Naive thymus-derived CD4-positive, alpha-beta T cell (primary cell): ENCODE results near the gene SCD5. TPM values are rescaled to one million over a fixed set of nuclear protein-coding genes. Genes with fewer than 3 reads are reported as not detected.

Experiments
- ATAC-seq: fragments of 150-1000 bp; cut with Tn5 transposase; 2 replicates; pipeline ENCODE4 v1.10.0; 2021; ENCODE audit warnings: mild to moderate bottlenecking, moderate library complexity
- CTCF ChIA-PET: fragments of 350-600 bp; sonication (Branson Sonifier 250); formaldehyde crosslinking; loops from one replicate; lab custom pipeline; 2021; ENCODE audit warnings: antibody characterized with exemption; lab: Charles Lee
- POLR2A ChIA-PET: fragments of 350-600 bp; sonication (Branson Sonifier 250); formaldehyde crosslinking; loops from one replicate; lab custom pipeline; 2021; ENCODE audit warnings: antibody characterized with exemption, inconsistent platforms; lab: Charles Lee
- DNase-seq, 9 donors: peaks; one replicate each; pipeline versions ENCODE4 v3.0.0 to v3.0.0-alpha.2; 2020 to 2022; ENCODE audit warnings: mixed read lengths in 1 of 9
- H3K27ac ChIP-seq: one replicate; pipeline ENCODE4 v1.7.0; 2013; ENCODE audit warnings: mild to moderate bottlenecking, low read depth, low read length, moderate library complexity
- H3K27me3 ChIP-seq, 2 donors: one replicate each; pipeline ENCODE4 v1.7.0; 2013; ENCODE audit warnings: low read length in 2 of 2, mild to moderate bottlenecking in 2 of 2, moderate library complexity in 2 of 2; ENCODE audit not compliant: control insufficient read depth in 2 of 2, insufficient read depth in 2 of 2
- H3K36me3 ChIP-seq, 3 experiments: 1 replicate in 2 of 3; 2 replicates in 1 of 3; pipeline ENCODE4 v1.7.0; 2013; ENCODE audit warnings: low read length in 3 of 3, mild to moderate bottlenecking in 3 of 3, moderate library complexity in 1 of 3; ENCODE audit not compliant: insufficient read depth in 3 of 3, control insufficient read depth in 2 of 3
- H3K4me1 ChIP-seq, 2 donors: one replicate each; pipeline ENCODE4 v1.7.0; 2013; ENCODE audit warnings: low read length in 2 of 2, mild to moderate bottlenecking in 2 of 2, moderate library complexity in 1 of 2; ENCODE audit not compliant: control insufficient read depth in 2 of 2, insufficient read depth in 2 of 2
- H3K4me3 ChIP-seq: 2 replicates; pipeline ENCODE4 v1.7.0; 2013; ENCODE audit warnings: mild to moderate bottlenecking, low read length
- H3K9me3 ChIP-seq, 3 experiments: 1 replicate in 2 of 3; 2 replicates in 1 of 3; pipeline ENCODE4 v1.7.0; 2013; ENCODE audit warnings: low read length in 3 of 3; ENCODE audit not compliant: control insufficient read depth in 2 of 3
- H3K27ac Mint-ChIP-seq, 9 donors: one replicate each; pipeline ENCODE4 v1.8.0; 2020 to 2022; ENCODE audit warnings: mixed read lengths in 9 of 9, mild to moderate bottlenecking in 8 of 9, moderate library complexity in 5 of 9, inconsistent platforms in 2 of 9
- H3K27me3 Mint-ChIP-seq, 5 donors: one replicate each; pipeline ENCODE4 v1.8.0; 2021 to 2022; ENCODE audit warnings: mixed read lengths in 5 of 5, mild to moderate bottlenecking in 1 of 5
- H3K36me3 Mint-ChIP-seq, 5 donors: one replicate each; pipeline ENCODE4 v1.8.0; 2020 to 2022; ENCODE audit warnings: mixed read lengths in 5 of 5, mild to moderate bottlenecking in 3 of 5, inconsistent platforms in 1 of 5
- H3K4me1 Mint-ChIP-seq, 7 donors: one replicate each; pipeline ENCODE4 v1.8.0; 2020 to 2022; ENCODE audit warnings: mixed read lengths in 7 of 7, mild to moderate bottlenecking in 3 of 7, inconsistent platforms in 1 of 7
- H3K4me3 Mint-ChIP-seq, 10 donors: one replicate each; pipeline ENCODE4 v1.8.0; 2020 to 2022; ENCODE audit warnings: mild to moderate bottlenecking in 10 of 10, mixed read lengths in 10 of 10, moderate library complexity in 6 of 10, inconsistent platforms in 2 of 10
- H3K9me3 Mint-ChIP-seq, 11 donors: one replicate each; pipeline ENCODE4 v1.8.0; 2020 to 2022; ENCODE audit warnings: mixed read lengths in 11 of 11, mild to moderate bottlenecking in 4 of 11, inconsistent platforms in 1 of 11, moderate library complexity in 1 of 11
- intact Hi-C, 2 donors: fragments of 100-400 bp; cut with micrococcal nuclease; formaldehyde crosslinking; loops; one replicate each; pipeline ENCODE4 v1.15.1; 2023
- polyA plus RNA-seq, 2 donors: library from polyadenylated mRNA; unstranded; fragments of 300-500 nt; fragmentation: Illumina TruSeq; gene quantifications; one replicate each; pipeline ENCODE4 v1.2.3, GENCODE V29; 2021
- total RNA-seq, 6 experiments: library from RNA in 5 of 6; stranded (reverse) in 5 of 6; gene quantifications; 1 replicate in 5 of 6; 2 replicates in 1 of 6; pipeline ENCODE4 v1.2.3 and lab custom pipeline; 2021 to 2026

Gene SCD5
- total and polyA plus RNA-seq, 7 experiments from 2014 or later: 0.13 to 1.5 (median 0.44) TPM; not detected in 4

DNA sequence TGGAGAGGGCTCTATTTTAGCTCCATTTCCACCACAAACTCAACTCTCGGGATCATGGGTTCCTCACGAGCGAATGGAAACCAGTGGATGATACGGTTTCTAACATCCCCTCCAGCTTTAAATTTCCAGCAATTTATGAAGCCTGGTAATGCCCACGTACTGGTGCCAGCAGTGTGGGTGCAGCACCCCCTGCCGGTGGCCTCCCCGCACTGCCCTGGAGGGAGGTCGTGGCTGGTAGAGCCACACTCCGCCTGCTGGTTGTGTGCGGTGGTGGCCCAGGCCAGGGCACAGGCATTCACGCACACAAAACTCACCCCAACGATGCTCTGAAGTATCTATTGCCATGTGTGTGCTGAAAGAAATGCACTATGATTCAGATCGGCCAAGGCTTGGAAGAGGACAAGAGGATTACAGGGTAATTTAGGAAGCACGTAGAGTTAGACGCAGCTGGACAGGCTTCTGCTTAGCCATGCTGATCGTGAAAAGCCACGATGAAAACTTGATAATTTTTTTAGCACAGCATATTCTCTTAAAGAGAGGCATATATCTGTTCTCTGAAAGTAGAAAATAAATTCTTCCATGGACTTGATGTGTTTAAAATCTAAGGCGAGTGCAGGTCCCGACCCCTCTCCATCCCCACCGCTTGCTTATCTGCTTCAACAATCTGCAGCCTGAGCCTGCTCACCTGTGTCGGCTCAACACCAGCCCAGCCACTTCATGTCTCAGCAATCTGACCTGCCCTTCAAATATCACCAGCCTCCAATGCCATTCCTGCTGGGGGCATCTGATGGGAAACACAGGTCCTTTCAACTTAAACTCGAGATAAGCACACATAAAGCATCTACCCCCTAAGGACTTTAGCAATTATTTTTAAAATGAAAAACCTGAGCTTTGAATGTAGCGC, 59.1 kb downstream of the SCD5 start:
- ATAC-seq (peak; percentile 98), DNase-seq (peak in 8 of 9 donors; percentile 10 to 83 (median 32))
- peaks cover 3 to 18% (median 5%) of the 10 kb centered on the region in 5 donors for H3K27me3 Mint-ChIP-seq
- H3K27ac Mint-ChIP-seq: no peak overlapping the region
- H3K4me3 ChIP-seq: no peak overlapping the region
- no peak overlapping the region for H3K27ac ChIP-seq
- no peaks in the 10 kb centered on the region for H3K4me1 ChIP-seq
- ChIA-PET POLR2A (no interaction called here), CTCF (interaction anchor here (0.8 kb wide), 1 partner anchor 278 kb away, joined by 5 read pairs; no protein-coding TSS in a partner anchor)
- H3K9me3 Mint-ChIP-seq: no peaks in the 10 kb centered on the region
- peaks cover 0 to 2% (median 0%) of the 10 kb centered on the region in 7 donors for H3K4me1 Mint-ChIP-seq
- peaks cover 0 to 4% (median 0%) of the 10 kb centered on the region in 5 donors for H3K36me3 Mint-ChIP-seq
- H3K4me3 Mint-ChIP-seq: no peak overlapping the region
- intact Hi-C loops: loop anchor here in 1 of 2 donors (1.0 kb wide), 1 partner anchor 277 kb away; no protein-coding TSS in a partner anchor
- H3K9me3 ChIP-seq: no peaks in the 10 kb centered on the region
- no peaks in the 10 kb centered on the region for H3K36me3 ChIP-seq
- H3K27me3 ChIP-seq: no peaks in the 10 kb centered on the region

DNA sequence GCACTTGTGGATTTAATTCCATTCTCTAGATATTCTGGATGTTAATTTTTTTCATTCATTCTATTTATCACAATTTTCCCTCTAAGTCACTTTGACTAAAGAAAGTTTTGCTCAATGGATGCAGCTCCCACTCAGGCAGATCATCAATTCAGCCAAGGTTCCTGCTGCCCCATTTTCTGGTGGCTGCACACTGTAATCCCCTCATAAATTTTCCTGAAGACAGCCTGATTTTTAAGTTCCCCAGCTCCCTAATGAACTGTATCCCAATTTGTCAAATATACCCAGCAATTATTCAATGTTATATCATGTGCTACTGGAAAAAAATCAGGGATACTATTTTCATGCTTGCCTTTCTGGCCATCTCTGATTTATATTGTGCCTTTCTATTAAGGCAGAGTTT, 61.2 kb downstream of the SCD5 start:
- H3K27ac Mint-ChIP-seq: no peak overlapping the region
- H3K27me3 Mint-ChIP-seq: peaks cover 0 to 13% (median 5%) of the 10 kb centered on the region in 5 donors
- peaks cover 0 to 4% (median 0%) of the 10 kb centered on the region in 5 donors for H3K36me3 Mint-ChIP-seq
- intact Hi-C loops: no loop called here
- no peak for ATAC-seq
- ChIA-PET POLR2A (no interaction called here), CTCF (no interaction called here)
- DNase-seq: no peak
- Histone ChIP-seq H3K36me3 (no peaks in the 10 kb centered on the region), H3K9me3 (no peaks in the 10 kb centered on the region), H3K4me3 (no peak overlapping the region), H3K27me3 (no peaks in the 10 kb centered on the region), H3K27ac (no peak overlapping the region), H3K4me1 (no peaks in the 10 kb centered on the region)
- no peak overlapping the region for H3K4me3 Mint-ChIP-seq
- H3K4me1 Mint-ChIP-seq: peaks cover 0 to 4% (median 0%) of the 10 kb centered on the region in 7 donors
- no peaks in the 10 kb centered on the region for H3K9me3 Mint-ChIP-seq

DNA sequence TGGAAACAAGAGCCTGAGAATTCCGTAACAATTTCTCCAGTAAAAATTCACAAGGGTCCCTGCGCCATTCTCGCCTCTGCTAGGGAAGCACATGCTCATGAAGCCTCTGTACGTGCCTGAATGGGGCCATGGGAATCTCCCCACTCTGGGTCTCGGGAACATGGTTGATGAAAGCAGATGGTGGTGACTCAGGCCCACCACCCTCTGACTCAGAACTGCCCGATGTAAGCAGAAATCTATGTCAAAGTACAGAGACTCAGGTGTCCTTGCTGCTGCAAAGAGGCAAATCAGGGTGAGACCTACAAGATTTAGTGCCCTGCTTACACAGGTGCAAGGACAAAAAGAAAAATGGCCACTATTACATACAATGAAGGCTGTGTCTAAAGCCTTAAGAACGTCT, 65.0 kb downstream of the SCD5 start:
- no peaks in the 10 kb centered on the region for H3K36me3 ChIP-seq
- H3K4me1 ChIP-seq: no peaks in the 10 kb centered on the region
- peaks cover 0 to 3% (median 0%) of the 10 kb centered on the region in 7 donors for H3K4me1 Mint-ChIP-seq
- H3K27ac Mint-ChIP-seq: no peak overlapping the region
- H3K9me3 Mint-ChIP-seq: peaks cover 0 to 2% (median 0%) of the 10 kb centered on the region in 11 donors
- POLR2A ChIA-PET: no interaction called here
- CTCF ChIA-PET: no interaction called here
- ATAC-seq (no peak), DNase-seq (no peak)
- peaks cover 0 to 14% (median 4%) of the 10 kb centered on the region in 5 donors for H3K27me3 Mint-ChIP-seq
- intact Hi-C loops: no loop called here
- H3K4me3 ChIP-seq: no peak overlapping the region
- H3K9me3 ChIP-seq: no peaks in the 10 kb centered on the region
- H3K27ac ChIP-seq: no peak overlapping the region
- H3K27me3 ChIP-seq: no peaks in the 10 kb centered on the region
- H3K36me3 Mint-ChIP-seq: no peaks in the 10 kb centered on the region
- no peak overlapping the region for H3K4me3 Mint-ChIP-seq

DNA sequence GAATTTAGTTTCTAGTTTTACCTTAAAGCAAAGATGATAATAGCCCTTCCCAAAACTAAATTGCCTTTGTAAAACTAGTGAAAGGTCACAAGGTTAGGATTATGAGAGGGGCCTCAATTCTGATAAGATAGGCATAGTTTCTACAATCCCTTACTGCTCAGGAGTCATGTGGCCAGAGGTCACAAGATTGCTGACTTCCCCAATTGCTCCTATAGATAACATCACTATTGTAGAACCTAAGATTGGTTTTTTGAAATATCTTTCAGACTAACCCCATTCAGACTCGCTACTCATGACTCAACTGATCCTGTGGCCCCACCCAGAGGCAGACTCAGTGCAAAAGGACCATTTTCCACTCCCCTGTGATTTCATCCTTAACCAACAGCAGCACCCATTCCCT, 70.3 kb downstream of the SCD5 start:
- Mint-ChIP-seq H3K27ac (no peak overlapping the region), H3K36me3 (no peaks in the 10 kb centered on the region), H3K27me3 (peaks cover 0 to 8% (median 0%) of the 10 kb centered on the region in 5 donors), H3K9me3 (peaks cover 0 to 5% (median 0%) of the 10 kb centered on the region in 11 donors), H3K4me3 (no peak overlapping the region), H3K4me1 (no peaks in the 10 kb centered on the region)
- Histone ChIP-seq H3K27ac (no peak overlapping the region), H3K4me1 (no peaks in the 10 kb centered on the region), H3K9me3 (no peaks in the 10 kb centered on the region), H3K4me3 (no peak overlapping the region), H3K36me3 (no peaks in the 10 kb centered on the region), H3K27me3 (no peaks in the 10 kb centered on the region)
- ATAC-seq: no peak
- ChIA-PET POLR2A (no interaction called here), CTCF (no interaction called here)
- intact Hi-C loops: no loop called here
- no peak for DNase-seq

DNA sequence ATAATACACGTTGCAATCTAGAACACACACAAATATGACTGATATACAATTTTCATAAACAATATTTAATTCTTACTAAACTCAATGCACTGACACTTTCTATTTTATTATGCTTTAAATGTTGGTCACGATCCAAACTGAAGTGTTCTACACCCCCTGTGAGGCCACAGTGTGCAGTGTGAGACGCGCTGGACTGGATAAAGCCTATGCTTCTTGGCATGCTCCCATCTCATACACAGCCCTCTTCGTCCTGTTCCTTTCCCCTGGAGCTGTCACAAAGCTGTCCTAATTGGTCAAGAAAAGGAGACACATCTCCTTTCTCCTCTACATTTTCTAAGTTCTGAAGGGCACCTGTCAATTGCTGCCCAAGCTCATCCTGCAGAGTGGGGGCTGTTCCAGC, 72.0 kb downstream of the SCD5 start:
- POLR2A ChIA-PET: no interaction called here
- intact Hi-C loops: no loop called here
- peaks cover 0 to 2% (median 0%) of the 10 kb centered on the region in 7 donors for H3K4me1 Mint-ChIP-seq
- H3K27ac Mint-ChIP-seq: no peak overlapping the region
- H3K4me3 Mint-ChIP-seq: no peak overlapping the region
- no peak for DNase-seq
- peaks cover 0 to 5% (median 0%) of the 10 kb centered on the region in 11 donors for H3K9me3 Mint-ChIP-seq
- no peaks in the 10 kb centered on the region for H3K4me1 ChIP-seq
- no peaks in the 10 kb centered on the region for H3K9me3 ChIP-seq
- H3K27me3 ChIP-seq: no peaks in the 10 kb centered on the region
- no peak overlapping the region for H3K4me3 ChIP-seq
- no peak overlapping the region for H3K27ac ChIP-seq
- no peaks in the 10 kb centered on the region for H3K36me3 ChIP-seq
- no peaks in the 10 kb centered on the region for H3K36me3 Mint-ChIP-seq
- no peaks in the 10 kb centered on the region for H3K27me3 Mint-ChIP-seq
- ATAC-seq: no peak
- CTCF ChIA-PET: no interaction called here

DNA sequence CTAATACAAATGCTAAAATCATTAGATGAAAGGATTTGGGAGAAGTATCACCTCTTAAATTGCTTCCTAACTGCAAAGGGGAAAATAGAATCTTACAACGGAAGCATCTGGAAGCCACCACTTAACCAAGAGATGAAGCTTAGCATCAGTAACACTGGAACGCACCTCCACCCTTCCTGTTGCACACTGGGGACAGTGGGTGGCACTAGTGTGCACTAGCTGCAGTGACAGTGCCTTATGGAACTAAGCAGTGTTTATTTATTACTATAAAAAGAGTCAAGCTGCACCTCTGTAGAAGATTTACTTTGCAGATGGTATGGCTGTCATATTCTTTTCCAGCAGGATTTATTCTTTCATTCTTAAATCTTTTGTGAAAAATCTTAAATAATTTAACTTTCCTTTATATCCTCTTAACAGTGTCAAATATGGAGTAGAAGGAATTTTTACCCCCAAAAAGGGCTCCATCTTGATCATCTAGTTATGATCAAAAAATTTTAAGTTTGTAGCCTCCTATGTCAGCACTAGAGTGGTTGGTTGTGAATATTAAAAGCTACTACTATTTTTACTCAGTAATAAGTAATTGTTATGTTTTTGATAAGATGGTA, 76.7 kb downstream of the SCD5 start:
- peak in 3 of 9 donors; percentile 4 to 24 (median 7) for DNase-seq
- no peaks in the 10 kb centered on the region for H3K27me3 Mint-ChIP-seq

More for the DNA sequence above, 76.7 kb downstream of the SCD5 start:
- H3K27me3 ChIP-seq: no peaks in the 10 kb centered on the region
- intact Hi-C loops: no loop called here
- no peaks in the 10 kb centered on the region for H3K9me3 ChIP-seq
- no peaks in the 10 kb centered on the region for H3K4me1 ChIP-seq
- H3K36me3 ChIP-seq: no peaks in the 10 kb centered on the region
- Mint-ChIP-seq H3K4me3 (no peak overlapping the region), H3K9me3 (no peaks in the 10 kb centered on the region), H3K36me3 (no peaks in the 10 kb centered on the region), H3K4me1 (peaks cover 0 to 2% (median 0%) of the 10 kb centered on the region in 7 donors), H3K27ac (no peak overlapping the region)
- no peak for ATAC-seq
- no peak overlapping the region for H3K27ac ChIP-seq
- H3K4me3 ChIP-seq: no peak overlapping the region
- ChIA-PET POLR2A (no interaction called here), CTCF (interaction anchor here (0.6 kb wide), 1 partner anchor 35 kb away, joined by 4 read pairs; no protein-coding TSS in a partner anchor)
